K562 (cell line): ENCODE results near the gene SFXN2. TPM values are rescaled to one million over a fixed set of nuclear protein-coding genes. Genes with fewer than 3 reads are reported as not detected.

Experiments used
- ATAC-seq: fragments of 200-7000 bp; cut with Tn5 transposase; 3 replicates; pipeline ENCODE4 v1.9.1; 2020; ENCODE audit warnings: moderate library complexity
- BruUV-seq: library from RNA; stranded (reverse); fragments of 400-500 nt; replicated peaks from 2 replicates; lab custom pipeline; 2021; lab: Mats Ljungman, UMichigan
- CTCF ChIA-PET: fragments of 300-600 bp; formaldehyde crosslinking; extraction: SDS; loops from one replicate; lab custom pipeline; 2021; ENCODE audit warnings: low intra/inter-chr PET ratio; lab: Yijun Ruan, JAX
- POLR2A ChIA-PET: fragments of 300-600, 350-650 bp; sonication (Branson Sonifier 250); formaldehyde crosslinking; extraction: SDS; loops from one replicate; lab custom pipeline; 2021; ENCODE audit warnings: antibody characterized with exemption, inconsistent platforms; lab: Yijun Ruan, JAX
- DNase-seq, 4 experiments: peaks; one replicate each; pipeline versions ENCODE4 v3.0.0 to v3.0.0-alpha.2; 2011 to 2018; ENCODE audit warnings: low spot score in 3 of 4, mixed read lengths in 3 of 4; ENCODE audit errors: extremely low read depth in 1 of 4
- FAIRE-seq: peaks from 2 replicates; lab custom pipeline; 2011; peaks lifted over from hg19 to GRCh38; lab: Jason Lieb, UNC
- H2AFZ ChIP-seq: 2 replicates; pipeline ENCODE4 v1.6.0; 2011; ENCODE audit warnings: low read depth, low read length, control low read depth, inconsistent platforms
- H3K27ac ChIP-seq: fragments of 200-600 bp; 3 replicates; pipeline ENCODE4 v1.8.0; 2011; ENCODE audit warnings: low read depth, mild to moderate bottlenecking, control low read depth, inconsistent platforms, low read length, moderate library complexity, mixed read lengths; ENCODE audit errors: extremely low read depth
- H3K27me3 ChIP-seq, 2 experiments: fragments of 300-600 bp in 1 of 2; 2 replicates in 1 of 2; 3 replicates in 1 of 2; pipeline versions ENCODE4 v1.6.0 to v1.8.0; 2011; ENCODE audit warnings: inconsistent platforms in 2 of 2, low read length in 2 of 2, mild to moderate bottlenecking in 1 of 2, mixed read lengths in 1 of 2, moderate library complexity in 1 of 2; ENCODE audit not compliant: control insufficient read depth in 2 of 2, insufficient read depth in 2 of 2
- H3K36me3 ChIP-seq: fragments of 300-600 bp; 3 replicates; pipeline ENCODE4 v1.8.0; 2011; ENCODE audit warnings: mild to moderate bottlenecking, low read length, inconsistent platforms; ENCODE audit not compliant: control insufficient read depth, insufficient read depth
- H3K4me1 ChIP-seq, 2 experiments: fragments of 200-600 bp in 1 of 2; replicated peaks in 1 of 2; 2 replicates in 1 of 2; 3 replicates in 1 of 2; pipeline versions ENCODE4 v1.5.1 to v1.8.0; 2011; ENCODE audit warnings: inconsistent platforms in 2 of 2, low read length in 2 of 2, mild to moderate bottlenecking in 1 of 2, mixed read lengths in 1 of 2, moderate library complexity in 1 of 2; ENCODE audit not compliant: control insufficient read depth in 2 of 2, insufficient read depth in 2 of 2
- H3K4me2 ChIP-seq: 2 replicates; pipeline ENCODE4 v1.6.1; 2011; ENCODE audit warnings: low read length, control low read depth, inconsistent platforms, mixed read lengths; ENCODE audit not compliant: insufficient read depth
- H3K4me3 ChIP-seq: fragments of 200-600 bp; sonication (generic), shearing (Covaris generic); 2 replicates; pipeline ENCODE4 v1.5.1; 2016; ENCODE audit warnings: control low read depth, inconsistent platforms
- H3K79me2 ChIP-seq: fragments of 200-600 bp; 3 replicates; pipeline ENCODE4 v1.8.0; 2011; ENCODE audit warnings: low read length, inconsistent platforms; ENCODE audit not compliant: control insufficient read depth, insufficient read depth
- H3K9ac ChIP-seq, 2 experiments: 2 replicates each; pipeline versions ENCODE4 v1.6.0 to v1.6.1; 2011; ENCODE audit warnings: low read depth in 2 of 2, low read length in 2 of 2, control low read depth in 1 of 2, inconsistent platforms in 1 of 2, mild to moderate bottlenecking in 1 of 2, mixed read lengths in 1 of 2; ENCODE audit not compliant: insufficient read depth in 1 of 2
- H3K9me1 ChIP-seq: one replicate; pipeline ENCODE4 v1.6.0; 2011; ENCODE audit warnings: inconsistent platforms, mild to moderate bottlenecking, low read length, moderate library complexity; ENCODE audit not compliant: control insufficient read depth, insufficient read depth
- H3K9me3 ChIP-seq: replicated peaks from 2 replicates; pipeline ENCODE4 v1.5.1; 2011; ENCODE audit warnings: low read depth, low read length, inconsistent platforms; ENCODE audit not compliant: control insufficient read depth, insufficient read depth
- H4K20me1 ChIP-seq: replicated peaks from 2 replicates; pipeline ENCODE4 v1.6.1; 2011; ENCODE audit warnings: low read length, inconsistent platforms, mixed read lengths; ENCODE audit not compliant: control insufficient read depth, insufficient read depth
- ATF7 ChIP-seq: fragments of 450-650 bp; IDR thresholded peaks from 2 replicates; pipeline ENCODE4 v1.7.1; 2014; ENCODE audit warnings: mild to moderate bottlenecking, moderate library complexity
- CREB1 ChIP-seq, 2 experiments: sonication (generic) in 1 of 2; formaldehyde crosslinking in 1 of 2; IDR thresholded peaks; 2 replicates each; pipeline versions ENCODE4 v1.6.1 to v1.8.0; 2012 to 2022; ENCODE audit warnings: inconsistent platforms in 1 of 2, mild to moderate bottlenecking in 1 of 2, missing genetic modification reagents in 1 of 2, moderate library complexity in 1 of 2
- MXI1 ChIP-seq: IDR thresholded peaks from 2 replicates; pipeline ENCODE4 v1.6.1; 2011; ENCODE audit warnings: low read depth, mild to moderate bottlenecking, improper control_type of control experiment, low read length
- PKNOX1 ChIP-seq: fragments of 450-650 bp; IDR thresholded peaks from 2 replicates; pipeline ENCODE4 v1.6.1; 2016
- RAD21 ChIP-seq, 2 experiments: fragments of 250-450 bp in 1 of 2; fragments of 450-650 bp in 1 of 2; sonication (Bioruptor Pico) in 1 of 2; formaldehyde crosslinking in 1 of 2; IDR thresholded peaks in 1 of 2; conservative IDR thresholded peaks in 1 of 2; 2 replicates each; pipeline versions ENCODE4 v1.4.0 to v1.8.0; 2020 to 2022; ENCODE audit warnings: mild to moderate bottlenecking in 2 of 2, moderate library complexity in 1 of 2
- RCOR1 ChIP-seq, 2 experiments: IDR thresholded peaks; 2 replicates each; pipeline ENCODE4 v1.6.1; 2012; ENCODE audit warnings: low read depth in 2 of 2, low read length in 2 of 2, borderline replicate concordance in 1 of 2, improper control_type of control experiment in 1 of 2
- SIN3A ChIP-seq, 2 experiments: fragments of 150-350 bp in 1 of 2; IDR thresholded peaks; 2 replicates each; pipeline ENCODE4 v1.6.1; 2011 to 2016; ENCODE audit warnings: borderline replicate concordance in 2 of 2, low read depth in 2 of 2, low read length in 2 of 2, mild to moderate bottlenecking in 2 of 2, moderate library complexity in 2 of 2; ENCODE audit not compliant: control insufficient read depth in 1 of 2
- SPI1 ChIP-seq: IDR thresholded peaks from 2 replicates; pipeline ENCODE4 v1.6.1; 2011; ENCODE audit warnings: low read depth, low read length, control low read depth, borderline replicate concordance
- TAF1 ChIP-seq: IDR thresholded peaks from 2 replicates; pipeline ENCODE4 v1.6.1; 2011; ENCODE audit warnings: mild to moderate bottlenecking, low read length, moderate library complexity; ENCODE audit not compliant: insufficient read depth, control insufficient read depth, severe bottlenecking; ENCODE audit errors: extremely low read depth
- UBTF ChIP-seq, 2 experiments: IDR thresholded peaks; 2 replicates each; pipeline ENCODE4 v1.6.1; 2012; ENCODE audit warnings: improper control_type of control experiment in 2 of 2, low read depth in 2 of 2, low read length in 2 of 2, borderline replicate concordance in 1 of 2
- ZBTB5 ChIP-seq: fragments of 450-650 bp; IDR thresholded peaks from 2 replicates; pipeline ENCODE4 v1.6.1; 2017; ENCODE audit warnings: antibody characterized with exemption
- WGBS: fragments of 100-300 bp; shearing (Covaris generic); methylation state at CpG from one replicate; pipeline ENCODE4 v1.1.6; 2016; ENCODE audit warnings: low coverage, mixed read lengths; ENCODE audit not compliant: insufficient coverage; ENCODE audit errors: missing lambda C conversion rate; 5-methylcytosine and 5-hydroxymethylcytosine counted together
- in situ Hi-C: fragments of 300-500 bp; cut with MboI; formaldehyde crosslinking; loops from 4 replicates; pipeline ENCODE4 v1.15.0; 2018; ENCODE audit warnings: inconsistent platforms, mixed read lengths
- intact Hi-C: fragments of 100-400 bp; cut with micrococcal nuclease; formaldehyde crosslinking; loops from 2 replicates; pipeline ENCODE4 v1.14.2; 2022
- polyA plus RNA-seq, 8 experiments: library from polyadenylated mRNA; depleted of rRNA in 4 of 8; stranded (reverse) in 5 of 8; unstranded in 3 of 8; fragments of >200 nt; fragmentation: Nextera tagmentation in 2 of 8; fragmentation: Illumina TruSeq in 1 of 8; extraction: Ambion mirVana in 2 of 8; extraction: Trizol in 1 of 8; gene quantifications; 2 replicates each; pipeline versions ENCODE4 v1.2.1 to v1.2.3, GENCODE V29; 2011 to 2014; ENCODE audit warnings: inconsistent platforms in 1 of 8, missing spikeins in 1 of 8
- total RNA-seq, 7 experiments: library from RNA; depleted of rRNA in 6 of 7; stranded (reverse); fragments of >200 nt in 6 of 7; fragmentation: Illumina TruSeq in 2 of 7; extraction: Trizol in 2 of 7; gene quantifications; 2 replicates each; pipeline versions ENCODE4 v1.2.1 to v1.2.3, GENCODE V29; 2011 to 2021; ENCODE audit warnings: low replicate concordance in 1 of 7

Gene SFXN2
- total and polyA plus RNA-seq, 9 of the 15 experiments (the other 6 are each of a cell fraction or from before 2014, with no cell fraction given) = 7.3 to 23.8 (median 15.7) TPM

GRCh38 chr10:102713814-102714620 lies 419 bp upstream of the SFXN2 start, which contains the start of gene ARL3:
ARL3 (minus strand) TSS chr10:102714397; CDS start chr10:102714275, 122 bp downstream.
- DNase-seq (peak; percentile 93 to 97 (median 95)), FAIRE-seq (peak; percentile 62), ATAC-seq (peak; percentile 91)
- Histone ChIP-seq H3K4me1 (peaks cover 20% of the 10 kb centered on the region in 2 experiments; a peak in 4 of 5 replicates), H3K79me2 (peaks cover 76% of the 10 kb centered on the region), H3K36me3 (peaks cover 15% of the 10 kb centered on the region; the same call in 2 of the 3 replicates), H3K9me1 (no peaks in the 10 kb centered on the region), H3K9ac (peak within 1 kb of the TSS; percentile 71 to 91), H3K4me2 (peak within 1 kb of the TSS; percentile 87), H3K9me3 (no peaks in the 10 kb centered on the region), H3K27ac (peak within 1 kb of the TSS; percentile 83), H4K20me1 (no peaks in the 10 kb centered on the region), H3K4me3 (peak within 1 kb of the TSS; percentile 95), H2AFZ (peak within 1 kb of the TSS; percentile 87), H3K27me3 (no peaks in the 10 kb centered on the region)
- under 1% methylated on average over 38 of the region's 62 CpGs for WGBS
- ChIA-PET POLR2A (interaction anchor here (0.5 to 1.6 kb wide), 11 partner anchors 11 to 1680 kb away, joined by 3 to 5 read pairs (median 3); partner anchors contain the start of genes CNNM2, TRIM8 and WBP1L), CTCF (no interaction called here)
- no TSS peak for BruUV-seq
- intact Hi-C loops = loop anchor here (5.0 kb wide), 2 partner anchors 42 to 67 kb away; no protein-coding TSS in a partner anchor
- in situ Hi-C loops = no loop called here
- TF ChIP-seq SPI1 (0 out of 2 replicates have a peak, but pooled peaks have one; percentile 0), TAF1 (no peak), CREB1 (IDR thresholded peaks at IDR 0.05) (no peak), CREB1 (CRISPR knock-in tag; IDR thresholded peaks at IDR 0.05) (no peak), MXI1 (peak; percentile 76; the same call in 1 of the 2 replicates), ZBTB5 (no peak), PKNOX1 (peak; percentile 41; the same call in 1 of the 2 replicates), SIN3A (IDR thresholded peaks at IDR 0.05; ENCODE audit: borderline replicate concordance in 2 of 2, control insufficient read depth in 1 of 2, low read depth in 2 of 2, low read length in 2 of 2) (no peak; a peak in 1 of 4 replicates), RAD21 (CRISPR knock-in tag; conservative IDR thresholded peaks at IDR 0.05 in 1 of 2, IDR thresholded peaks at IDR 0.05 in 1 of 2) (no peak), ATF7 (peak; percentile 41; the same call in 1 of the 2 replicates), RCOR1 (IDR thresholded peaks at IDR 0.05; ENCODE audit: borderline replicate concordance in 1 of 2, low read depth in 2 of 2, low read length in 2 of 2) (peak in 1 of 2 experiments; percentile 38; a peak in 1 of 4 replicates), UBTF (IDR thresholded peaks at IDR 0.05; ENCODE audit: borderline replicate concordance in 1 of 2, low read depth in 2 of 2, low read length in 2 of 2) (peak in 1 of 2 experiments; percentile 32; a peak in 1 of 4 replicates)
